ENCODE results near the gene DNAJC5G. TPM values are rescaled to one million over a fixed set of nuclear protein-coding genes. Genes with fewer than 3 reads are reported as not detected.

DNAJC5G gene
- total and polyA plus RNA-seq, 2 donors (not counting 3 experiments of a cell fraction or from before 2014, with no cell fraction given), result 0.77 to 1.4 TPM

DNA sequence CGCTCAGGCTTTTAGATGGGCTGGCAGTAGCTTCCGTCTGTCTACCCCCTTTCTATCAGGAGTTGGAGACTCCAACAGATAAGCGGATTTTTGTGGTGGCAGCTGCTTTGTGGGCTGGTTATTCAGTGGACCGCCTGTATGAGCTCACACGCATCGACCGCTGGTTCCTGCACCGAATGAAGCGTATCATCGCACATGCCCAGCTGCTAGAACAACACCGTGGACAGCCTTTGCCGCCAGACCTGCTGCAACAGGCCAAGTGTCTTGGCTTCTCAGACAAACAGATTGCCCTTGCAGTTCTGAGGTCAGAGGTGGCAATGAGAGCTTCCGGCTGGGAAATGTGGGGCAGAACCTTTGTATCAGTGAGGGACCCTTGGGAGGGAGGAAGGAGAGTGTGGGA lies 43.3 kb upstream of the DNAJC5G start:
- dilution Hi-C loops (cut with MboI; ENCODE audit: extremely low pct_ligation_motif_present, low sequenced_read_pairs) (no loop called here), intact Hi-C loops (cut with micrococcal nuclease) (no loop called here)
- TF ChIP-seq GATA2 (IDR thresholded peaks at IDR 0.05; ENCODE audit: insufficient read depth, insufficient read length, low read depth, low read length), result no peak
- TF ChIP-seq MYC (IDR thresholded peaks at IDR 0.05; ENCODE audit: low read depth, low read length), result no peak
- TF ChIP-seq EZH2 (IDR thresholded peaks at IDR 0.05; ENCODE audit: borderline replicate concordance, low read depth, low read length, severe bottlenecking), result no peak
- no peak for TF ChIP-seq CTCF (IDR thresholded peaks at IDR 0.05; ENCODE audit: extremely low read depth in 1 of 2, insufficient read depth in 1 of 2, low read depth in 1 of 2, low read length in 2 of 2)
- no peak for TF ChIP-seq FOS (IDR thresholded peaks at IDR 0.05; ENCODE audit: borderline replicate concordance, insufficient read depth, low read length)
- TF ChIP-seq MAX (IDR thresholded peaks at IDR 0.05; ENCODE audit: insufficient read depth, insufficient read length), result no peak
- no peak for TF ChIP-seq POLR2A (IDR thresholded peaks at IDR 0.05; ENCODE audit: low read depth, low read length)
- no peak for TF ChIP-seq JUN (IDR thresholded peaks at IDR 0.05; ENCODE audit: borderline replicate concordance, insufficient read depth, insufficient read length, low read depth)
- TF ChIP-seq POLR2AphosphoS5 (IDR thresholded peaks at IDR 0.05; ENCODE audit: insufficient read depth, low read depth, low read length), result no peak
- FAIRE-seq (no peak), DNase-seq (ENCODE audit: low read depth, low spot score) (no peak)
- no peak overlapping the region for H3K9ac ChIP-seq (replicated peaks; ENCODE audit: extremely low read depth, insufficient read depth, low read length)
- no peak overlapping the region for H3K4me3 ChIP-seq (replicated peaks in 1 of 3; ENCODE audit: insufficient read depth in 1 of 3, low read depth in 1 of 3, low read length in 3 of 3)
- H4K20me1 ChIP-seq (replicated peaks; ENCODE audit: control insufficient read depth, extremely low read depth, insufficient read depth, low read length), result no peaks in the 10 kb centered on the region
- ChIA-PET CTCF (interaction anchor here (0.9 kb wide), 1 partner anchor 48 kb away, joined by 3 read pairs; no protein-coding TSS in a partner anchor), POLR2A (no interaction called here)
- no peak overlapping the region for H2AFZ ChIP-seq (ENCODE audit: low read depth, low read length)
- no TSS peak for BruUV-seq (replicated peaks)
- H3K9me3 ChIP-seq (replicated peaks; ENCODE audit: control insufficient read depth, insufficient read depth, low read length), result no peaks in the 10 kb centered on the region
- H3K27ac ChIP-seq (ENCODE audit: insufficient read depth, low read depth, low read length), result no peak overlapping the region
- H3K4me1 ChIP-seq (ENCODE audit: control insufficient read depth, extremely low read depth, insufficient read depth, low read length), result no peaks in the 10 kb centered on the region
- peaks cover 25 to 54% of the 10 kb centered on the region in 2 experiments for H3K36me3 ChIP-seq (ENCODE audit: control insufficient read depth in 2 of 2, extremely low read depth in 1 of 2, insufficient read depth in 2 of 2, low read length in 2 of 2)
- H3K9me1 ChIP-seq (replicated peaks; ENCODE audit: control insufficient read depth, extremely low read depth, insufficient read depth, low read length), result no peaks in the 10 kb centered on the region
- H3K79me2 ChIP-seq (ENCODE audit: control insufficient read depth, insufficient read depth, low read length), result no peaks in the 10 kb centered on the region
- H3K4me2 ChIP-seq (ENCODE audit: insufficient read depth, low read length), result no peak overlapping the region
- no peaks in the 10 kb centered on the region for H3K27me3 ChIP-seq (ENCODE audit: control insufficient read depth in 2 of 2, insufficient read depth in 2 of 2, low read length in 2 of 2)

Data from endothelial cell of umbilical vein (primary cell).